ENCODE results near the gene NEURL3.

NEURL3 gene

DNA sequence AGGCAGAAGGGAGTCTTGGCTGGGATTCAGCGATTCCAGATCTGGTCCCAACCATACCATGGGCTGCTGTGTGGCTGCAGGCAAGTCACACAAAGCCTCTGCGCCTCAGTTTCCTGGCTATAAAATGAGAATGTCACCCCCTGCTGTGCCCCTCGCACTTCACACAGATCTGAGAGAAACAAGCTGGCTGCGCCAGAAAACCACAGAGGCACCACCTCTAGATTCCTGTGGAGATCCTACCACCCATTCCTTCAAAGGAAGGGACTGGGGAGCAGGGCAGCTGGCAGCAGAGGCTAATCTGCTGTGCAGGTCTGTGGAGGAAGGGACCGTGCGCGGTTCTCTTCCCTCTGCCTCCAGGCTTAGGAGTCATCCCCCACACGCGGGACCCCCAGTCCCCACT, 19.8 kb downstream of the NEURL3 start:
- no peaks in the 10 kb centered on the region for H4K20me1 ChIP-seq (ENCODE audit: insufficient read depth, low read length)
- no peaks in the 10 kb centered on the region for H3K9me3 ChIP-seq (ENCODE audit: insufficient read depth, low read length)
- H3K4me3 ChIP-seq (ENCODE audit: low read length) = peak overlapping the region; percentile 76
- peaks cover 27% of the 10 kb centered on the region for H3K4me1 ChIP-seq (ENCODE audit: low read length)
- no peaks in the 10 kb centered on the region for H3K36me3 ChIP-seq (replicated peaks; ENCODE audit: low read depth, low read length)
- no peak overlapping the region for H3K27ac ChIP-seq (ENCODE audit: low read length)
- H3K79me2 ChIP-seq (ENCODE audit: low read length) = no peaks in the 10 kb centered on the region
- H3K4me2 ChIP-seq (ENCODE audit: low read length) = peak overlapping the region; percentile 92
- H2AFZ ChIP-seq (ENCODE audit: low read depth, low read length) = peak overlapping the region; percentile 86; the same call in 1 of the 2 replicates
- H3K9ac ChIP-seq (ENCODE audit: low read length) = peak overlapping the region; percentile 51; the same call in 1 of the 2 replicates
- H3K27me3 ChIP-seq (ENCODE audit: low read depth, low read length) = no peaks in the 10 kb centered on the region
- no peak for TF ChIP-seq EZH2phosphoT487 (IDR thresholded peaks at IDR 0.05; ENCODE audit: low read depth)
- TF ChIP-seq, protein P1, sequence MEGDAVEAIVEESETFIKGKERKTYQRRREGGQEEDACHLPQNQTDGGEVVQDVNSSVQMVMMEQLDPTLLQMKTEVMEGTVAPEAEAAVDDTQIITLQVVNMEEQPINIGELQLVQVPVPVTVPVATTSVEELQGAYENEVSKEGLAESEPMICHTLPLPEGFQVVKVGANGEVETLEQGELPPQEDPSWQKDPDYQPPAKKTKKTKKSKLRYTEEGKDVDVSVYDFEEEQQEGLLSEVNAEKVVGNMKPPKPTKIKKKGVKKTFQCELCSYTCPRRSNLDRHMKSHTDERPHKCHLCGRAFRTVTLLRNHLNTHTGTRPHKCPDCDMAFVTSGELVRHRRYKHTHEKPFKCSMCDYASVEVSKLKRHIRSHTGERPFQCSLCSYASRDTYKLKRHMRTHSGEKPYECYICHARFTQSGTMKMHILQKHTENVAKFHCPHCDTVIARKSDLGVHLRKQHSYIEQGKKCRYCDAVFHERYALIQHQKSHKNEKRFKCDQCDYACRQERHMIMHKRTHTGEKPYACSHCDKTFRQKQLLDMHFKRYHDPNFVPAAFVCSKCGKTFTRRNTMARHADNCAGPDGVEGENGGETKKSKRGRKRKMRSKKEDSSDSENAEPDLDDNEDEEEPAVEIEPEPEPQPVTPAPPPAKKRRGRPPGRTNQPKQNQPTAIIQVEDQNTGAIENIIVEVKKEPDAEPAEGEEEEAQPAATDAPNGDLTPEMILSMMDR (IDR thresholded peaks at IDR 0.05; ENCODE audit: low read depth, low read length) = no peak

- H3K4me1 ChIP-seq (ENCODE audit: low read length) = peaks cover 14% of the 10 kb centered on the region
- no peak overlapping the region for H3K4me3 ChIP-seq (ENCODE audit: low read length)
- no peaks in the 10 kb centered on the region for H3K36me3 ChIP-seq (replicated peaks; ENCODE audit: low read depth, low read length)
- no peak overlapping the region for H2AFZ ChIP-seq (ENCODE audit: low read depth, low read length)
- no peaks in the 10 kb centered on the region for H3K9me3 ChIP-seq (ENCODE audit: insufficient read depth, low read length)
- no peak overlapping the region for H3K27ac ChIP-seq (ENCODE audit: low read length)
- H4K20me1 ChIP-seq (ENCODE audit: insufficient read depth, low read length) = no peaks in the 10 kb centered on the region
- no peak overlapping the region for H3K4me2 ChIP-seq (ENCODE audit: low read length)
- no peak overlapping the region for H3K9ac ChIP-seq (ENCODE audit: low read length)
- no peaks in the 10 kb centered on the region for H3K79me2 ChIP-seq (ENCODE audit: low read length)
- 0 out of 2 replicates have a peak, but pooled peaks cover under 1% of the 10 kb centered on the region for H3K27me3 ChIP-seq (ENCODE audit: low read depth, low read length)
- TF ChIP-seq EZH2phosphoT487 (IDR thresholded peaks at IDR 0.05; ENCODE audit: low read depth) = no peak
- TF ChIP-seq, protein P1 (IDR thresholded peaks at IDR 0.05; ENCODE audit: low read depth, low read length) = no peak
These were observed 21.1 kb downstream of the NEURL3 start for GRCh38 chr2:96484091-96484490.

- TF ChIP-seq EZH2phosphoT487 (IDR thresholded peaks at IDR 0.05; ENCODE audit: low read depth) = no peak
- TF ChIP-seq, protein P1 (IDR thresholded peaks at IDR 0.05; ENCODE audit: low read depth, low read length) = no peak
- no peaks in the 10 kb centered on the region for H3K79me2 ChIP-seq (ENCODE audit: low read length)
These were observed 27.7 kb downstream of the NEURL3 start for GRCh38 chr2:96477458-96477857.

DNA sequence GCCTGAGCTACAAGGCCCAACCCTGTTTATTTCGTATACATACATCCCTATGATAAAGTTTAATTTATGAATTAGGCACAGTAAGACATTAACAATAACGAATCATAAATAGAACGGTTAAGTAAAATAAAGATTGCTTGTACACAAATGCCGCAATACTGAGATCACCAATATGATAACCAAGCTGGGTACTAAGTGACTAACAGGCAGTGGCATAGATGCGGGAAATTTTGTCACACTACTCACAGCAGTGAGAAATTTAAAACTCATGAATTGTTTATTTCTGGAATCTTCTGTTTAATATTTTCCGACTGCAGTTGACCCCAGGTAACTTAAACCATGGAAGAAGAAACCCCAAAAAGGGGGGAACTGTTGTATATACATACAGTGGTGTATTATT, 33.4 kb downstream of the NEURL3 start:
- Histone ChIP-seq H3K27me3 (ENCODE audit: low read depth, low read length) (peaks cover 13% of the 10 kb centered on the region), H3K4me1 (ENCODE audit: low read length) (no peaks in the 10 kb centered on the region), H3K4me2 (ENCODE audit: low read length) (no peak overlapping the region), H3K9ac (ENCODE audit: low read length) (no peak overlapping the region), H3K79me2 (ENCODE audit: low read length) (no peaks in the 10 kb centered on the region), H4K20me1 (ENCODE audit: insufficient read depth, low read length) (no peaks in the 10 kb centered on the region), H2AFZ (ENCODE audit: low read depth, low read length) (no peak overlapping the region), H3K36me3 (replicated peaks; ENCODE audit: low read depth, low read length) (no peaks in the 10 kb centered on the region), H3K9me3 (ENCODE audit: insufficient read depth, low read length) (no peaks in the 10 kb centered on the region), H3K4me3 (ENCODE audit: low read length) (no peak overlapping the region), H3K27ac (ENCODE audit: low read length) (no peak overlapping the region)
- TF ChIP-seq EZH2phosphoT487 (IDR thresholded peaks at IDR 0.05; ENCODE audit: low read depth) = no peak
- TF ChIP-seq, protein P1 (IDR thresholded peaks at IDR 0.05; ENCODE audit: low read depth, low read length) = no peak

More at GRCh38 chr2:96477458-96477857, 27.7 kb downstream of the NEURL3 start:
- H3K4me2 ChIP-seq (ENCODE audit: low read length) = no peak overlapping the region
- H2AFZ ChIP-seq (ENCODE audit: low read depth, low read length) = no peak overlapping the region
- H4K20me1 ChIP-seq (ENCODE audit: insufficient read depth, low read length) = no peaks in the 10 kb centered on the region
- H3K36me3 ChIP-seq (replicated peaks; ENCODE audit: low read depth, low read length) = no peaks in the 10 kb centered on the region
- H3K4me1 ChIP-seq (ENCODE audit: low read length) = no peaks in the 10 kb centered on the region
- no peak overlapping the region for H3K27ac ChIP-seq (ENCODE audit: low read length)
- H3K4me3 ChIP-seq (ENCODE audit: low read length) = no peak overlapping the region
- peaks cover 28% of the 10 kb centered on the region for H3K27me3 ChIP-seq (ENCODE audit: low read depth, low read length)
- H3K9ac ChIP-seq (ENCODE audit: low read length) = no peak overlapping the region
- H3K9me3 ChIP-seq (ENCODE audit: insufficient read depth, low read length) = no peaks in the 10 kb centered on the region
